ENCODE results near the gene RNASE11.
A peak's percentile ranks its signal among the peaks of the same experiment; 100 is the strongest.
"Not testable (repeated sequence)": the region's sequence is repeated elsewhere in the genome, so short reads cannot be mapped to it uniquely, and the experiment has no call there.

The RNASE11 gene

DNA sequence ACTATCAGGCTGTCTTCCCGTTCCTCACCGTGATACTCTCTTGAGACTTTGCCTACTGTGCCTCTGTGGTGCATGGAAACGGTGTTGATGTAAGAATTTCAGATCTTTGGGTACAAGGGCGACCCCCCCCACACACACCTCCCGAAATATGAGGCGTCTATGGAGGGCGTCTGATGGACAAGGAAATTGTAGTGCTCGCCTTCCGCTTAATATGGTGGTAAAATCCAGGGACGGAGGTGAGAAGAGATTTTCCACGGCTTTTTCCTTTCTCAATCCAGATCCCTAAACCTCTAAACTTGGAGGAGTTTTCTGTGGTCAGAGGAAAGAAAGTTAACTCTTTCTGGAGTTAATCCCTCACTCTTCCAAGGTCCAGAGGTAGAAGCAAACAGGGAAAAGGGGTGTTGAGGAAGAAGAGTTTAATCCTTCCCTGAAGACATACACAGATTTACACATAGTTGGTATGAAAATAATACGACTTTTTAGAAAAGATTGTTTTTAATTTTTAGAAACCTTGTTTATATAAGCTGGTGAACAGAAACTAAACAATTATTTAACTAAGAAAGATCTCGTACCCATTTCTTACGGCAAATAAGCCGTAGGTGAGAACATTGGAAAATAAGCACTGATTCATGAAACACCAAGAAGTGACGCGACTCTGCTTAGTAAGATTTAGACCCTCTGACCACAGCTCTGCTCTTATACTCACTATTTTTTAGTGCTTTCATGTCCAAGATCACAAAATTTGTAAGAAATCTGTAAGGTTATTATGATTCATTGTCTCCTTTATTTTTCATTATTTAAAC, 26.4 kb upstream of the RNASE11 start:
- ATAC-seq (no peak), DNase-seq (peak; percentile 25)

GRCh38 chr14:20613094-20614037, 25.6 kb upstream of the RNASE11 start:
- ATAC-seq (peak; percentile 90), DNase-seq (peak; percentile 84)

- no peak for DNase-seq
Measured at GRCh38 chr14:20612403-20612802, 24.6 kb upstream of the RNASE11 start.

GRCh38 chr14:20611277-20611676, 23.5 kb upstream of the RNASE11 start:
- DNase-seq (no peak), ATAC-seq (no peak)

More at GRCh38 chr14:20612403-20612802, 24.6 kb upstream of the RNASE11 start:
- no peak for ATAC-seq

DNA sequence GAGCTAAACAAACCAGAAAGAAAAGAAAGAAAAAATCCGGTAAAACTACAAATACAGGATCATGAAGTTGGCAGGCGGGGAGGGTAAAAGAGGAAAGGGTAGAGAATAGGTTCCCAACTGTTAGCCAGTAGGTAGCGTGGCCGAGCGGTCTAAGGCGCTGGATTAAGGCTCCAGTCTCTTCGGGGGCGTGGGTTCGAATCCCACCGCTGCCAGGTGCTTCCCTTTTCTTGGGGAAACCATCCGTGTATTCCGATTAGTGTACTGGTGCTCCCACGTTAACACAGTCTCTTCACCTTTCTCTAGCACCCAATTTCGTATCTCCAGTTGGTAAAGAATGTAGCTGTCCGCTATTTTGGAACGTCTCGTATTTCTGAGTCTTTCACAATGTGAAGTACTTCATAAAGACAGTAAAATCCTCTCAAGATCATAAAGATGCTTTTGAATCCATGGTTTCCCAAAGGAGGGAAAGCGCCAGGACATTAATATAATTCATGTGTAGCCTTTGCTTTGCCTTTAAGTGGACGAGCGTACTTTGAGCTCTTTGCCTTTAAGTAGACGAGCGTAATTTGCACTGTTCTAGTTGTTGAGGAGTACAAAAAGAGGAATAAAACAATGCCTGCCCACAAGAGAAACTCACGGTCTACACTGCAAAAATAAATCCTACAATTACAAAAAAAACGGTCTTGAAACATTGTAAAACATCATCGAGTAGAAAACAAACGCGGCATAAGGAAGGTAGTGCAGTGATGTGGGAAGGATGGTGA, 22.4 kb upstream of the RNASE11 start:
- peak; percentile 85 for DNase-seq
- peak; percentile 30 for ATAC-seq

DNA sequence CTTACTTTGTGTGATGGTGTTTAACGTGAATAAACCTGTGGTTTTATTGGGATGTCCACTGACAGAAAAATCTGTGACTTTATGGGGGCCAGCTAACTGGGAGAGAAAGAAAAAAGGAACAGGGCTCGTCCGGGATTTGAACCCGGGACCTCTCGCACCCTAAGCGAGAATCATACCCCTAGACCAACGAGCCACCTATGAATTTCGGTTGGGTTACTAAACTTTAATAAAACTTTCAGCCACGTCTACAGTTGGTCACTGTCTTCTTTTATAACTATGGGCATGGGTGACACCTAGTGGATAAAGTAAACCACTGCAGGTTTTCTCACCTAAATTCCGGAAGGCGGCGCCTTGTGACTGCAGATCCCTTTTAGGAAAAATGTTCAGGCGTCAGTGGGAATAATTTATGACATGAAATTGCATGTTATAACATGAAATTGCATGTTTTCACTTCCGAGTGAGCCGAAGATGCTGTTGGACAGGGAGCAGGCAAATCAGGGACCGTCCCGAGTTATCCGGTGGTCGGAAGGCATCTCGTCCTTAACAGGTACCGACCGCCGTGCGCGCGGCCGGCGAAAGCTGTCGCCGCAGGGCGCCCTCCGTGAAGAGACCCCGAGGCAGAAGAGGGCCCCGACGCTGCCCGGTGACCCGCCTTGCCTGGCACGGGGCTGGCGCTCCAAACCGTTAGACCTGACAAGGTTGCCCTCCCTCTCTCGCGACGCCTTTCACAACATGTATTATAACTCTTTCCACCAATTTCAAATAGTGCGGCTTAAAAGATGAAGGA, 21.6 kb upstream of the RNASE11 start:
- ATAC-seq (peak; percentile 8), DNase-seq (peak; percentile 65)

DNA sequence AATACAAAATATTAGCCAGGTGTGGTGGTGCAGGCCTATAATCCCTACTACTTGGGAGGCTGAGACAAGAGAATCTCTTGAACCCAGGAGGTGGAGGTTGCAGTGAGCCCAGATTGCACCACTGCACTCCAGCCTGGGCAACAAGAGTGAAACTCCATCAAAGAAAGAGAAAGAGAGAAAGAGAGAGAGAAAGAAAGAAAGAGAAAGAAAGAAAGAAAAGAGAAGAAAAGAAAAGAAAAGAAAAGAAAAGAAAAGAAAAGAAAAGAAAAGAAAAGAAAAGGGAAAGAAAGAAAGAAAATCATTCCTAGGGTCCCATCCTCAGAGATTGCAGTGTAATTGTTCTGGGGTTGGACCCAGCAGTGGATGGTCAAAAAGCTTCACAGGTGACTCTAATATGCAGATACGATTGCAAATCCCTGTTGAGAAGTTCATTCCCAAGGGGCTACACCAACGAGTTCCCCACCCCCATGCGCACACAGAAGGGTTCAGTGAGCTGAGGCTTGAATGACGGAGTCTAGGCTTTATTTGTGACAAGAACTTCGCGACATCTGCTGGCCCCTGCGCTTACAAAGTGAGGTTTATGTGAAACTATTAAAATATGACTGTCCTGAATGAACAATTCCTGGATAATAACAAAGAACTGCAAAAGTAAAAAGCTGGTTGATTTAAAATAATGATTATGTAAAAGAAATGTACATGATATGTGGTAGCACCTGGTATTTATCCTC, 20.7 kb upstream of the RNASE11 start:
- ATAC-seq (no peak), DNase-seq (no peak)

- no peak for DNase-seq
- ATAC-seq: no peak
Measured at GRCh38 chr14:20607617-20608016, 19.8 kb upstream of the RNASE11 start.

DNA sequence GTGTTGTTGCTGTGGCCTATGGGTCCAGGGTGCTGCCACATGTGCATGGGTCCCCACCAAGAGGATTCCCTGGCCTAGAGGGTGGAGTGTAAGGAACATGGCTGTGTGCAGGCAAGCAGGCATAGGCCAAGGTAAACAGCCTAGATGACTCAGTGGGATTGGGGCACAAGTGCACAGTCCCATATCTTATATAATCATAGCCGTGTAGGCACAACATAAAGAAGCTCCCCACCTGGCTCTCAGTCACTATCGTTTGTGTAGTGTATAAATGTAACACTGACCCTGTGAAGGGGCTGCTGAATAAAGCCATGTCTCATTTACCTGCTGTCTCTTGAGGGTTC, 19.1 kb upstream of the RNASE11 start:
- ATAC-seq (no peak), DNase-seq (no peak)

- ATAC-seq: no peak
- DNase-seq: no peak
Measured at GRCh38 chr14:20606190-20606901, 18.5 kb upstream of the RNASE11 start.

DNA sequence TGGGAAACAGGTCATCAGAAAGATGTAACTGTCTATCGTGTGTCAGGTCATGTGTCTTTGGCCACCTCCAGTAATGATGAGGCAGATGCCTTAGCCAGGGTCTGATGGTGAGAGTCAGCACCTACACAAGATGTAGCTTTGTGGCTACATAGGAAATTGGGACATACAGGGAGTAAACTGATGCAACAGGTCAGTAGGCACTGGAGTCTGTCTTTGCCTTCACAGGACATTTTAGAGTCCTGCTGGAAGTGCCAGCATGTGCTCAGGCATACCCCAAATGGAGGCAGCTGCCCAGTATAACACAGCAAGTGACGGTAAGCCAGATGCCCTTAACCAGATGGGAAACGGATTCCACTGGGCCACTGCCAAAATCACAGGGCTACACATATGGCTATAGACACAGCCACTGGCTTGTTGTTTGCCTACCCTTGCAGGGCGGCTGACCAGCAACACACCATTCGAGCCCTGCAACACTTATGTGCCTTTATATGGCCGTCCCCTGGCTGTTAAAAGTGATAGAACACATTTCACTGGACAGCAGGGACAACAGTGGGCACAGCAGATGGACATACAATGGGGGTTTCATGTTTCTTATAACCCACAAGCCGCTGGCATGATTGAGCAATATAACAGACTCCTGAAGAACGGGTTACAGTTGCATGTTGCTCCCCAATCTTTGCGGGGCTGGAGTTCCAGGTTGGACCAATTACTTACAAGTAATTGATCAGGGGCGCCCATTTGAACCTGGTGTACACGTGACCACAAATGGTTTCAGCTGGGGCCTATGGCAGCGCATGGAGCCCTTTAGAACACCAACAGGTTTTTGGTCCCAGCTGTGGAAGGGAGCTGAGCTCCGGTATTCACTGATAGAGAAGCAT, 16.3 kb upstream of the RNASE11 start:
- no peak for ATAC-seq
- DNase-seq: no peak

- no peak for ATAC-seq
- DNase-seq: no peak
Measured at GRCh38 chr14:20602583-20602982, 14.8 kb upstream of the RNASE11 start.

DNA sequence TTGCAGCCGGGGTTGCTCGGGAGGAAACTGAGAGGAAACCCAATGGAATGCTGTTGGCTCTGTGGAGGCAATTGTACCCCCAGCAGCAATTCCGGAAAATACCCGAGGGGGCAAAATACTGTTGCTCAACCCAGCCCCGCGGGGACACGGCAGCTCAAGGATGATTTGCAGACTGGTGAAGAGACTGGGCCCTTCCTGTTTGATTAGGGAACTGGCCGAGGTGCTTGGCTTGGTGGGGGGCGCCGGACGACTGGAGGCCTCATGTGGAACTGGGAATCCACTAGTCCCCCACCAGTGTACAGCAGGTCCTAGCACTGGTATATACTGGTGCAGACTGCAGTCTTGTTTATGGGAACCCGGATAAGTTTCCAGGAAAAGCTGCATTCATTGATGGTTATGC, 13.7 kb upstream of the RNASE11 start:
- ATAC-seq (no peak), DNase-seq (no peak)

- no peak for DNase-seq
- ATAC-seq: no peak
Measured at GRCh38 chr14:20597108-20597507, 9.3 kb upstream of the RNASE11 start.

- ATAC-seq, DNase-seq: not testable (repeated sequence)
Measured at GRCh38 chr14:20595726-20596125, 7.9 kb upstream of the RNASE11 start.

- ATAC-seq (no peak), DNase-seq (no peak)
Measured at GRCh38 chr14:20592574-20592973, 4.8 kb upstream of the RNASE11 start.

DNA sequence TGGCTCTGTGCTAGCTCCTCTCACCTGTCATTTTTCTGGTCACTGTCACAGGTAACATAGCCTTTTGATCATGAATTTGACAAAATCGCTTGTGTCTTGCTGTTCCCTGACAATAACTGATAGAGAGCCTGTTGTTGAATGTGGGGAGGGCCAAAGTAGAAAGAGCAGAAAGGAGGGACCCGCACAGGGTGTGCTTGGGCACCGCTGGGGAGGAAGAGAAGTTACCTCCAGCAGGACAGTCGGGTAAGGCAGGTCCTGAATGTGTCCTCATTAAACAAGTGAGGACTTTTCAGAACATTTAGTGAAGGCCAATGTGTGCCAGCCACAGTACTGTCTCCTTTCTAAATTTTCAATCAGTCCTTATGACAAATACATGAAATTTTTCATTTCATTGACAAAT, 3.4 kb upstream of the RNASE11 start, which contains the start of gene RNASE12:
Gene RNASE12 (minus strand): TSS at position 142 of the 400 bp plus-strand sequence. CDS start 653 bp downstream, outside the sequence.
- ATAC-seq (no peak), DNase-seq (no peak)

DNA sequence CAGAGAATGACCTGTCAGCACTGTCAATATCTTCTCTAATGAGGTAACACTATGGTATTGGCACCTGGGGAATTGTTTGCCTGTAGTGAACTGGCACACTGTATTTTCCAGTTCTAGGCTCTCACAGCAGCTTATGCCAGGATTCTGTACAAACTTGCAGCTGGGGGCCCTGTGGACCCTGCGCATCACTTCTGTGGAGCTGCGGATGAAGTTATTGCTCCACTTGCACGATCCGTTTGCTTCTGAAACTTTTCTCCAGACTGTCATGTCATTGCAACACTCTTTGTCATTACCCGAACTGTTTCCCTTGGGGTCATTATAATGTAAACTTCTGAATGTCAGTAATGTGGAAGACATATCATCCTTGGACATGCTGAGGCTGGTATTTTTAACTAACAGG, 3.9 kb downstream of the RNASE11 start:
- no peak for ATAC-seq
- DNase-seq: no peak

- DNase-seq: no peak
- ATAC-seq: no peak
Measured at GRCh38 chr14:20583142-20583541, 4.7 kb downstream of the RNASE11 start.

Data from stimulated activated naive CD8-positive, alpha-beta T cell treated with anti-CD3 and anti-CD28 coated beads, Interleukin-15, Interleukin-2, amounts not matched to agents 100 U/mL and 50 U/mL, for 24 hours (primary cell).